GM12874 (cell line): ENCODE results near the gene TCF20.

Experiments used
- TF ChIP-seq, protein P1 (sequence below): IDR thresholded peaks from 2 replicates; pipeline ENCODE4 v1.5.1; 2011; ENCODE audit warnings: low read depth, mild to moderate bottlenecking, control low read depth, low read length, moderate library complexity; ENCODE audit not compliant: insufficient read depth

TCF20 gene

DNA sequence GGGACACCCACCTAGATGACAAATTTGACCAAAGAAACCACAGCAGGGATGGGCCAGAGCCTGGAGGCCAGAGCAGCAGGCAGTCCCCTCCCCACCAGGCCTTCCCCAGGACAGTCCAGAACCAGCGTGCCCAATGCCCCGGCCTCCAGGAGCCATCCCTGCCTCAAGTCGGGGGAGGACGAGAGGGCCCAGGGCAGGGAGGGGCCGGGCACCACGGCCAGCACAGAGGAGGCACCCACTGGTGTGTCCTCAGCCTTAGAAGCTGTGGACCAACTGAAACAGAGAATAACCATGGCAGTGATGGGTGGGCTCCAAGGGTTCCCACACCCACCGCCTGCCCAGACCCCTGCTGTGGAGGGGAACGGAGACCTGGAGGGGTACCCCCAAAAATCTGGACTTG is 28.3 kb upstream of the TCF20 start:
- TF ChIP-seq, protein P1, sequence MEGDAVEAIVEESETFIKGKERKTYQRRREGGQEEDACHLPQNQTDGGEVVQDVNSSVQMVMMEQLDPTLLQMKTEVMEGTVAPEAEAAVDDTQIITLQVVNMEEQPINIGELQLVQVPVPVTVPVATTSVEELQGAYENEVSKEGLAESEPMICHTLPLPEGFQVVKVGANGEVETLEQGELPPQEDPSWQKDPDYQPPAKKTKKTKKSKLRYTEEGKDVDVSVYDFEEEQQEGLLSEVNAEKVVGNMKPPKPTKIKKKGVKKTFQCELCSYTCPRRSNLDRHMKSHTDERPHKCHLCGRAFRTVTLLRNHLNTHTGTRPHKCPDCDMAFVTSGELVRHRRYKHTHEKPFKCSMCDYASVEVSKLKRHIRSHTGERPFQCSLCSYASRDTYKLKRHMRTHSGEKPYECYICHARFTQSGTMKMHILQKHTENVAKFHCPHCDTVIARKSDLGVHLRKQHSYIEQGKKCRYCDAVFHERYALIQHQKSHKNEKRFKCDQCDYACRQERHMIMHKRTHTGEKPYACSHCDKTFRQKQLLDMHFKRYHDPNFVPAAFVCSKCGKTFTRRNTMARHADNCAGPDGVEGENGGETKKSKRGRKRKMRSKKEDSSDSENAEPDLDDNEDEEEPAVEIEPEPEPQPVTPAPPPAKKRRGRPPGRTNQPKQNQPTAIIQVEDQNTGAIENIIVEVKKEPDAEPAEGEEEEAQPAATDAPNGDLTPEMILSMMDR: no peak

DNA sequence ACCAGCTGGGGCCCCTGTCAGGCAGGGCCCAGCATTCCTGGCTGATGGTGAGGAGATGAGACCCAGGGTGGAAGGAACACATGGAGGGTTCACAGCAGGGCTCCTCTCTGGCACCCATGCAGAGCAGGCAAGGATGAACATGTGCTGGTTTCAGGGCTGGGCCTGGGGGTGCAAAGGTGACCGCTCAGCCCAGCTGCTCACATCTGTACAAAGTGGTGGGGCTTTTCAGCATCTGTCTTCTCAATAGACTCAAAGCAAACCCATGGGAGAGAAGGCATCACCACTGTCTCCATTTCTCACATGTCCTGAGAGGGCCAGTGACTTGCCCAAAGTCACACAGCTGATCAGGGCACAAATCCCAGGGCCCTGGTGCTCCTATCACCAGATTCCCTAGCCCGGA is 27.3 kb upstream of the TCF20 start:
- TF ChIP-seq, protein P1: no peak

DNA sequence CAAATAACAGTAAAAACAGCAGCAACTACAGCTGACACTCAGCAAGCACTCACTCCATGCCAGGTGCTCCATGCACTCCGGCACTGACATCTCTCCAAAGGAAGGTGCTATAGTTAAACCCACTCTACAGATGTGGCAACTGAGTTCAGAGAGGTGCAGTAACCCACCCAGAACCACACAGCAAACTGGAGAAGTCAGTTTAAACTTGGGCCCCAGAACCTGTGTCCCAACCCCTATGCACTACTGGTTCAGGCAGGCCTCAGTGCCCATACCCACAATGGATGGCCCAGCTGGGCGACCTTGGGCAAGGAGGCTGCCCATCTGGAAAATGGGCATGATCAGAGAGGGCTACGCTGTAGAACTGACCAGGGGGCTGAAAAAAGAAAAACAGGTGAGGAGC is 26.4 kb upstream of the TCF20 start:
- TF ChIP-seq, protein P1: no peak

DNA sequence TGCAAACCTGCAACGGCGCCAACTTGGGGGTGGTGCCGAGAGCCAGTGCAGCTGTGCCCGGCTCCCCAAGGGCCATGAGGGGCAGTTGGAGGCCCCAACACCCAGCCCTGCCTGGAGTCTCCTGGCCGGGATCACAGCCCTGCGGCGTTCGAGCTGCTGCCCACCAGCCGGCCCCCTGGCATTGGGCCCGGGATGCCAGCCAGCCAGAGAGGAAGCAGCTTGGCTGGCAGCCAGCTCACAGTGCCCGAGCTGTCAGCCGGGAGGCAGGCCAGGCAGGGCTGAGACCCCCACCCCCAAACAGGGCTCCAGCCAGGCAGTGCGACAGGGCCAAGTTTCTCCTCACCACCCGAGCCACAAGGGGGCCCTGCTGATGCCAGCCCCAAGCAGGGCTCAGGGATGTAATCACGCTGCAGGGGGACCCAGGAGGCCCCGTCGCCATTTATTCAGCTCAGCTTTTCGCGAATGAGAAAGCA is 26.0 kb upstream of the TCF20 start:
- TF ChIP-seq, protein P1: peak; percentile 41; the same call in 1 of the 2 replicates

DNA sequence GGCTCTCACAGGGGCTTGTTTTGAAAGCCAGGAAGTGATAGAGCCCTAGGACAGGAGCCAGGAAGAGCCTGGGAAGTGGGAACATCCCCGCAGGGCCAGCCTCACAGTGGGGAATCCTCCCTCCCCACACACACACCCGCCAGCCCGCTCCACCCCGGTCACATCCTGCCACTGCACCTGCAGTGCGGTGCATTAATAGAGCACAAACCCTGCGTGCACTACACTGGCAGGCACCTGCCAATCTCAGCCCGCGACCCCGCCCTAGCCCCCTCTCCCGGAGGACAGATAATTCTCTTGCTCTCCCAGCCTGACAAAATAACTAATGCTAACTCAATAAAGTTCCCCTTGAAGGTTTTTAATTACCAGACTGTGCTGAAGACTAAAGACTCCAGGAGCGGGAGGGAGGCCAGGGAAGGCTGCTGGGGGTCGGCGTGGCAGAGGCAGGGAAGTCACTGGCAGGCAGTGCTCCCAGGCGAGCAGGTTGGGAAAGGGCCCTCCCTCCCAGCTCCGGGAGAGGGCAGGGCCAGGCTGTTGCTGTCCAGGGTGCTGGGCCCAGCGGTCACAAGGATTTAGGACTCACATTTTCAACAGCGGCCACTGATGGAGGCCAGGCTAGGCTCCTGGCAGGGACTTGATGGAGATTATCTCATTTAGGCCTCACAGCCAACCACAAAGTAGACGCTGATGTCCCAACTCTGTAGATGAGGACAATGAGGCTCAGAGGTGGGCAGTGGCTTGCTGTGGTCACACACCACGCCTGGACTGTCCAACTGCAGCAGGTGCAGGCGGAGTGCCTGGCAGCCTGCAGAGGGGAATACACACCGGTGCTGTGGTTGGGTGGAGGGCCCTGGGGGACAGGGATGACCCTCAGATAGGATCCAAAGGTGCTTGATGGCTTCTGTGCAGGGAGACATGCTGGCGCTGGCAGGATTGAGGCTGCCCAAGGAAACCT is 23.9 kb upstream of the TCF20 start:
- TF ChIP-seq, protein P1: no peak

DNA sequence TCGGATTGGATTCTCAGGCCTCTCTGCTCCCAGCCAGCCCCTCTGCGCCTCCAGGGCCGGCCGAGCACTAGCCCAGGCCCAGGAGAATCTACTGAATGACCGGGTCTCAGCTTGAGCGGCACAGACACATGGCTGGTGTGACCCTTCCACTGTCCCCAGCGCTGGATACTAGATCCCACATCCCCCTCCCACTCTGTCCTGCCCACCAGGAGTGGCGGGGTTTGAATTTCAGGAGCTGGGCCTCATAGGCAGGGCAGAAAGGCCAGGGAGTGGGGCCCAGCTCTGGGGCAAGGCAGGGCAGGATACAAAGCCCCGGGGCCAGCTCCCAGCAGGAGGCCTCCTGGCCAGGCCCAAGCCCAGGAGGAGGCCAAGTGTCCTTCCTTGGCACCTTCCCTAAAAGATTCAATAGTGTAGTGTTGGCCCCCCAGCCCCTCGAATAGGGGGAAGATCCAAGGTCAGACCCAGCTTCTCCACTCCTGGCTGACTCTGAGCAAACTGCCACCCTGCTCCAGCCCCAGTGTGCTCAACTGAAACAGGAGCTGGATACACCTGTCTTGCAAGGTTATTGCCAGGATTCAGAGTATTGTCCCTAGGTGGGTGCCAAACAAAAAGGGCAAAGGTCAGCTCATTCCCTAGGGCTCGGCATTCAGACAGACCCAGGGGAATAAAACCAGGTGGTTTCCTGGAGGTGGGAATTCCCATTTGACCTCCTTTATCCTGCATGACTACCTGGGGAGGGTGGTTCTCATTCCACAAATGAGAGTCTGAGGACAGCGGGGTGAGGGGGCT is 22.5 kb upstream of the TCF20 start:
- TF ChIP-seq, protein P1: no peak

DNA sequence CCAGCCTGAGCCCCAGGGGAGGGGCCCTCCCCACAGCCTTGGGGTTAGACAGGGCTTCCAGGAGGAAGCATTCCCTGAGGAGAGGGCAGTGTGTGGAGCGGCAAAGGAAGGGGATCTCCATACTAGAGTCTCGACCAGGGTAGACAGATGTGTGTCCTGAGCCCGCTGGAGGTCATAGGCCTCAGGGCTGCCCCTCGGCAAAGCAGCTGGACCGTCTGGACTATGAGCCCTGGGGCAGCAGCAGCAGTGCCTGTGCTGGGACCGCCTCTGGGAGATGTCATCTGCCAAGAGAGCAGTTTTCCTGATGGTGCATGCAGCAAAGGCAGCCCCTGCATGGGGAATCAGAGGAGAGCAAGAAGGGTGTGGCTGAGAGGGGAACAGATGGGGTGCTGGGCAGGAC is 20.8 kb upstream of the TCF20 start:
- TF ChIP-seq, protein P1: no peak
